HL-60/S4 treated with phorbol 12-myristate 13-acetate at 8.2 ng/mL for 4 days and 3 days (cell line): ENCODE data around the gene UXT.

Source experiments
- in situ Hi-C: fragments of 300-500 bp; cut with MboI; formaldehyde crosslinking; loops from 2 replicates; pipeline ENCODE4 v1.15.0; 2022; ENCODE audit warnings: low sequenced_read_pairs

Gene UXT

GRCh38 chrX:47649781-47650163, 9.2 kb downstream of the UXT start:
- in situ Hi-C loops, result no loop called here

GRCh38 chrX:47649271-47649670, 9.7 kb downstream of the UXT start:
- in situ Hi-C loops, result no loop called here

GRCh38 chrX:47648376-47648775, 10.6 kb downstream of the UXT start:
- in situ Hi-C loops, result no loop called here

- in situ Hi-C loops, result no loop called here
These were observed 12.3 kb downstream of the UXT start for GRCh38 chrX:47646636-47647035.

GRCh38 chrX:47645530-47645929, 13.4 kb downstream of the UXT start:
- in situ Hi-C loops, result no loop called here

- in situ Hi-C loops, result no loop called here
These were observed 14.4 kb downstream of the UXT start for GRCh38 chrX:47644557-47645091.

- in situ Hi-C loops, result no loop called here
These were observed 15.1 kb downstream of the UXT start for GRCh38 chrX:47643926-47644325.

GRCh38 chrX:47638816-47639215, 20.2 kb downstream of the UXT start:
- in situ Hi-C loops, result no loop called here

- in situ Hi-C loops, result no loop called here
These were observed 21.3 kb downstream of the UXT start for GRCh38 chrX:47637546-47638195.

- in situ Hi-C loops, result no loop called here
These were observed 24.0 kb downstream of the UXT start for GRCh38 chrX:47634871-47635575.

- in situ Hi-C loops, result no loop called here
These were observed 25.0 kb downstream of the UXT start for GRCh38 chrX:47633689-47634590.

- in situ Hi-C loops, result no loop called here
These were observed 26.3 kb downstream of the UXT start for GRCh38 chrX:47632666-47633065.

GRCh38 chrX:47631676-47632075, 27.3 kb downstream of the UXT start:
- in situ Hi-C loops, result no loop called here

GRCh38 chrX:47629419-47630200, 29.4 kb downstream of the UXT start, which contains the start of gene CFP:
CFP (minus strand) TSS chrX:47629930; CDS start chrX:47629844, 86 bp downstream.
- in situ Hi-C loops, result no loop called here

GRCh38 chrX:47628982-47629381, 30.0 kb downstream of the UXT start:
- in situ Hi-C loops, result no loop called here

- in situ Hi-C loops, result no loop called here
These were observed 33.6 kb downstream of the UXT start for GRCh38 chrX:47625365-47625764.

- in situ Hi-C loops, result no loop called here
These were observed 35.4 kb downstream of the UXT start for GRCh38 chrX:47623540-47624027.

GRCh38 chrX:47621851-47622250, 37.1 kb downstream of the UXT start:
- in situ Hi-C loops, result no loop called here

GRCh38 chrX:47620303-47620685, 38.7 kb downstream of the UXT start:
- in situ Hi-C loops, result no loop called here
